Common myeloid progenitor, CD34-positive (primary cell): ENCODE results near the gene LIPE. TPM values are rescaled to one million over a fixed set of nuclear protein-coding genes. Genes with fewer than 3 reads are reported as not detected.

ENCODE experiments used
- CTCF ChIA-PET: fragments of 350-600 bp; sonication (Branson Sonifier 250); formaldehyde crosslinking; loops from one replicate; lab custom pipeline; 2021; ENCODE audit warnings: antibody characterized with exemption; lab: Charles Lee
- POLR2A ChIA-PET: fragments of 350-600 bp; sonication (Branson Sonifier 250); formaldehyde crosslinking; loops from one replicate; lab custom pipeline; 2021; ENCODE audit warnings: antibody characterized with exemption; lab: Charles Lee
- DNase-seq, 3 donors: peaks; one replicate each; pipeline versions ENCODE4 v3.0.0 to v3.0.0-alpha.2; 2013
- H3K27ac ChIP-seq, 2 experiments: 1 replicate in 1 of 2; 2 replicates in 1 of 2; pipeline ENCODE4 v1.7.0; 2013; ENCODE audit warnings: inconsistent platforms in 2 of 2, low read length in 2 of 2, mild to moderate bottlenecking in 2 of 2, low read depth in 1 of 2, moderate library complexity in 1 of 2; ENCODE audit not compliant: severe bottlenecking in 2 of 2, insufficient read depth in 1 of 2, poor library complexity in 1 of 2
- H3K27me3 ChIP-seq, 5 experiments: replicated peaks in 2 of 5; 1 replicate in 3 of 5; 2 replicates in 2 of 5; pipeline versions ENCODE4 v1.6.1 to v1.7.0; 2013; ENCODE audit warnings: low read length in 4 of 5, mild to moderate bottlenecking in 2 of 5, moderate library complexity in 2 of 5, inconsistent platforms in 1 of 5; ENCODE audit not compliant: insufficient read depth in 5 of 5, control insufficient read depth in 4 of 5
- H3K36me3 ChIP-seq, 4 experiments: 1 replicate in 2 of 4; 2 replicates in 2 of 4; pipeline versions ENCODE4 v1.6.1 to v1.7.0; 2013; ENCODE audit warnings: low read length in 3 of 4, control low read depth in 1 of 4, mild to moderate bottlenecking in 1 of 4; ENCODE audit not compliant: control insufficient read depth in 4 of 4, insufficient read depth in 4 of 4
- H3K4me1 ChIP-seq, 4 experiments: 1 replicate in 3 of 4; 2 replicates in 1 of 4; pipeline versions ENCODE4 v1.6.1 to v1.7.1; 2013; ENCODE audit warnings: low read length in 3 of 4, mild to moderate bottlenecking in 3 of 4, control low read depth in 1 of 4, inconsistent platforms in 1 of 4, moderate library complexity in 1 of 4; ENCODE audit not compliant: control insufficient read depth in 4 of 4, insufficient read depth in 4 of 4; ENCODE audit errors: control extremely low read depth in 1 of 4
- H3K4me3 ChIP-seq, 7 experiments: 1 replicate in 4 of 7; 2 replicates in 3 of 7; pipeline versions ENCODE4 v1.5.1 to v1.7.0; 2013; ENCODE audit warnings: mild to moderate bottlenecking in 7 of 7, low read length in 6 of 7, moderate library complexity in 6 of 7, inconsistent platforms in 2 of 7, low read depth in 2 of 7, control low read depth in 1 of 7; ENCODE audit not compliant: insufficient read depth in 4 of 7, control insufficient read depth in 1 of 7; ENCODE audit errors: extremely low read depth in 1 of 7
- H3K9me3 ChIP-seq, 5 experiments: 1 replicate in 4 of 5; 2 replicates in 1 of 5; pipeline versions ENCODE4 v1.6.1 to v1.7.1; 2013; ENCODE audit warnings: low read length in 4 of 5, mild to moderate bottlenecking in 2 of 5, inconsistent platforms in 1 of 5, low read depth in 1 of 5, moderate library complexity in 1 of 5; ENCODE audit not compliant: control insufficient read depth in 4 of 5, insufficient read depth in 2 of 5; ENCODE audit errors: control extremely low read depth in 1 of 5
- WGBS: methylation state at CpG from one replicate; pipeline ENCODE4 v1.1.5; 2013; ENCODE audit not compliant: insufficient coverage; 5-methylcytosine and 5-hydroxymethylcytosine counted together
- polyA plus RNA-seq: library from polyadenylated mRNA; unstranded; fragments of 120-200 nt; gene quantifications from one replicate; pipeline ENCODE4 v1.2.1, GENCODE V29; 2013

The LIPE gene
- polyA plus RNA-seq, result 3.9 TPM

- peaks cover 0 to 7% (median 0%) of the 10 kb centered on the region in 5 experiments for H3K27me3 ChIP-seq
- CTCF ChIA-PET, result no interaction called here
- WGBS, result 100% methylated on average over 1 of the region's 4 CpGs
- H3K4me1 ChIP-seq, result peaks cover 2 to 19% (median 18%) of the 10 kb centered on the region in 4 experiments
- no peak within 1 kb of the TSS for H3K4me3 ChIP-seq
- H3K27ac ChIP-seq, result no peak within 1 kb of the TSS
- no peaks in the 10 kb centered on the region for H3K9me3 ChIP-seq
- POLR2A ChIA-PET, result no interaction called here
- H3K36me3 ChIP-seq, result no peaks in the 10 kb centered on the region
- no peak for DNase-seq
These were observed at the start of gene LIPE for GRCh38 chr19:42427313-42427712. LIPE (minus strand) TSS chr19:42427388; CDS start chr19:42427149, 239 bp downstream.

- no peak for DNase-seq
- Histone ChIP-seq H3K9me3 (no peaks in the 10 kb centered on the region), H3K27ac (no peak overlapping the region), H3K4me3 (no peak overlapping the region), H3K36me3 (no peaks in the 10 kb centered on the region), H3K27me3 (no peaks in the 10 kb centered on the region), H3K4me1 (no peaks in the 10 kb centered on the region)
- ChIA-PET CTCF (interaction anchor here (0.9 to 1.3 kb wide), 4 partner anchors 9 to 121 kb away, joined by 3 to 5 read pairs (median 4); no protein-coding TSS in a partner anchor), POLR2A (no interaction called here)
- 100% methylated on average over 1 of the region's 4 CpGs for WGBS
These were observed 48.2 kb upstream of the LIPE start for GRCh38 chr19:42475366-42475765.

- DNase-seq, result no peak
- H3K4me3 ChIP-seq, result no peak overlapping the region
- CTCF ChIA-PET, result interaction anchor here (0.9 to 1.3 kb wide), 4 partner anchors 9 to 121 kb away, joined by 3 to 5 read pairs (median 4); no protein-coding TSS in a partner anchor
- no peaks in the 10 kb centered on the region for H3K36me3 ChIP-seq
- no peak overlapping the region for H3K27ac ChIP-seq
- WGBS, result 97% methylated on average over 3 of the region's 4 CpGs
- POLR2A ChIA-PET, result no interaction called here
- no peaks in the 10 kb centered on the region for H3K9me3 ChIP-seq
- H3K27me3 ChIP-seq, result no peaks in the 10 kb centered on the region
- peaks cover 0 to 3% (median 1%) of the 10 kb centered on the region in 4 experiments for H3K4me1 ChIP-seq
These were observed 47.6 kb upstream of the LIPE start for GRCh38 chr19:42474743-42475142.

GRCh38 chr19:42473686-42474085 is 46.5 kb upstream of the LIPE start:
- Histone ChIP-seq H3K9me3 (no peaks in the 10 kb centered on the region), H3K4me1 (peaks cover 0 to 6% (median 3%) of the 10 kb centered on the region in 4 experiments), H3K27me3 (no peaks in the 10 kb centered on the region), H3K36me3 (no peaks in the 10 kb centered on the region), H3K27ac (no peak overlapping the region), H3K4me3 (no peak overlapping the region)
- ChIA-PET CTCF (interaction anchor here (1.4 kb wide), 1 partner anchor 23 kb away, joined by 3 read pairs; no protein-coding TSS in a partner anchor), POLR2A (no interaction called here)
- WGBS, result 100% methylated on average over 3 of the region's 6 CpGs
- DNase-seq, result no peak

GRCh38 chr19:42472402-42473147 is 45.4 kb upstream of the LIPE start:
- H3K4me1 ChIP-seq, result peaks cover 0 to 9% (median 3%) of the 10 kb centered on the region in 4 experiments
- ChIA-PET POLR2A (no interaction called here), CTCF (interaction anchor here (0.7 to 1.4 kb wide), 3 partner anchors 25 to 56 kb away, joined by 3 read pairs; partner anchors contain the start of gene CEACAM1)
- H3K27ac ChIP-seq, result no peak overlapping the region
- no peaks in the 10 kb centered on the region for H3K36me3 ChIP-seq
- no peak overlapping the region for H3K4me3 ChIP-seq
- H3K27me3 ChIP-seq, result no peaks in the 10 kb centered on the region
- DNase-seq, result no peak
- no peaks in the 10 kb centered on the region for H3K9me3 ChIP-seq
- 100% methylated on average over 6 of the region's 7 CpGs for WGBS

GRCh38 chr19:42471554-42472249 is 44.5 kb upstream of the LIPE start:
- ChIA-PET CTCF (interaction anchor here (0.7 to 1.2 kb wide), 3 partner anchors 13 to 56 kb away, joined by 3 read pairs; partner anchors contain the start of gene CEACAM1), POLR2A (no interaction called here)
- H3K27ac ChIP-seq, result no peak overlapping the region
- no peak overlapping the region for H3K4me3 ChIP-seq
- H3K9me3 ChIP-seq, result no peaks in the 10 kb centered on the region
- WGBS, result 92% methylated on average over 7 of the region's 7 CpGs
- H3K27me3 ChIP-seq, result no peaks in the 10 kb centered on the region
- DNase-seq, result no peak
- H3K36me3 ChIP-seq, result no peaks in the 10 kb centered on the region
- H3K4me1 ChIP-seq, result peaks cover 2 to 16% (median 11%) of the 10 kb centered on the region in 4 experiments
